Activated naive CD4-positive, alpha-beta T cell treated with anti-CD3 and anti-CD28 coated beads, Interleukin-2, amount 50 U/mL, for 16 hours (primary cell): Measurements from ENCODE around the gene SZT2.
A peak's percentile ranks its signal among the peaks of the same experiment; 100 is the strongest.
"Not testable (repeated sequence)": the region's sequence is repeated elsewhere in the genome, so short reads cannot be mapped to it uniquely, and the experiment has no call there.

Source experiments
- DNase-seq: peaks from one replicate; pipeline ENCODE4 v3.0.0-alpha.2; 2020

SZT2 gene

GRCh38 chr1:43392702-43393101 lies 3.0 kb downstream of the SZT2 start:
- no peak for DNase-seq

- no peak for DNase-seq
Measured at GRCh38 chr1:43395523-43395922, 5.8 kb downstream of the SZT2 start.

- no peak for DNase-seq
Measured at GRCh38 chr1:43396059-43396458, 6.4 kb downstream of the SZT2 start.

- DNase-seq, result no peak
Measured at GRCh38 chr1:43398227-43398626, 8.5 kb downstream of the SZT2 start.

GRCh38 chr1:43400441-43400840 lies 10.7 kb downstream of the SZT2 start:
- DNase-seq, result not testable (repeated sequence)

- no peak for DNase-seq
Measured at GRCh38 chr1:43402089-43402865, 12.6 kb downstream of the SZT2 start.

- no peak for DNase-seq
Measured at GRCh38 chr1:43404353-43404752, 14.7 kb downstream of the SZT2 start.

- DNase-seq, result no peak
Measured at GRCh38 chr1:43405219-43405875, 15.6 kb downstream of the SZT2 start.

- no peak for DNase-seq
Measured at GRCh38 chr1:43405876-43406234, 16.2 kb downstream of the SZT2 start.

- no peak for DNase-seq
Measured at GRCh38 chr1:43410571-43410970, 20.9 kb downstream of the SZT2 start.

- DNase-seq, result not testable (repeated sequence)
Measured at GRCh38 chr1:43413426-43413825, 23.7 kb downstream of the SZT2 start.

- DNase-seq, result peak; percentile 66
Measured at GRCh38 chr1:43414634-43415223, 25.0 kb downstream of the SZT2 start.

- DNase-seq, result no peak
Measured at GRCh38 chr1:43415901-43416300, 26.2 kb downstream of the SZT2 start.

GRCh38 chr1:43418858-43419257 lies 29.2 kb downstream of the SZT2 start:
- no peak for DNase-seq

GRCh38 chr1:43419627-43420425 lies 30.1 kb downstream of the SZT2 start:
- no peak for DNase-seq

- DNase-seq, result no peak
Measured at GRCh38 chr1:43420874-43421273, 31.2 kb downstream of the SZT2 start.

GRCh38 chr1:43421396-43421795 lies 31.7 kb downstream of the SZT2 start:
- no peak for DNase-seq

GRCh38 chr1:43421976-43422750 lies 32.5 kb downstream of the SZT2 start:
- DNase-seq, result no peak

GRCh38 chr1:43422995-43423671 lies 33.4 kb downstream of the SZT2 start:
- DNase-seq, result no peak

- no peak for DNase-seq
Measured at GRCh38 chr1:43423672-43424550, 34.2 kb downstream of the SZT2 start.

- DNase-seq, result no peak
Measured at GRCh38 chr1:43425045-43425444, 35.3 kb downstream of the SZT2 start.
